SK-N-SH (cell line): ENCODE measurements around the gene SLC66A1. TPM values are rescaled to one million over a fixed set of nuclear protein-coding genes. Genes with fewer than 3 reads are reported as not detected.

Source experiments
- CTCF ChIA-PET: fragments of 300-600, 350-600 bp; formaldehyde crosslinking; extraction: SDS; loops from one replicate; lab custom pipeline; 2021; lab: Yijun Ruan, JAX
- POLR2A ChIA-PET: fragments of 350-600 bp; sonication (Branson Sonifier 250); formaldehyde crosslinking; extraction: SDS; loops from one replicate; lab custom pipeline; 2020; ENCODE audit warnings: antibody characterized with exemption, inconsistent platforms; lab: Yijun Ruan, JAX
- DNase-seq: peaks from one replicate; pipeline ENCODE4 v3.0.0; 2012
- H2AFZ ChIP-seq: fragments of 200-600 bp; sonication (generic); 2 replicates; pipeline ENCODE4 v1.8.1; 2016; ENCODE audit warnings: antibody characterized with exemption, mild to moderate bottlenecking, low read depth
- H3F3A ChIP-seq: fragments of 200-600 bp; sonication (generic); replicated peaks from 2 replicates; pipeline ENCODE3; 2016; ENCODE audit warnings: antibody characterized with exemption, mild to moderate bottlenecking; ENCODE audit not compliant: insufficient read depth
- H3K27ac ChIP-seq, 2 experiments: fragments of 200-500 bp in 1 of 2; fragments of 200-600 bp in 1 of 2; sonication (Bioruptor generic) in 1 of 2; sonication (generic), shearing (Covaris generic) in 1 of 2; 2 replicates each; pipeline versions ENCODE4 v1.5.1 to v1.6.1; 2014 to 2016; ENCODE audit warnings: low read depth in 2 of 2, inconsistent platforms in 1 of 2, low read length in 1 of 2, mild to moderate bottlenecking in 1 of 2, mixed read lengths in 1 of 2
- H3K27me3 ChIP-seq: fragments of 200-600 bp; sonication (generic), shearing (Covaris generic); 2 replicates; pipeline ENCODE4 v1.6.1; 2016; ENCODE audit warnings: mixed run types; ENCODE audit not compliant: insufficient read depth
- H3K36me3 ChIP-seq, 2 experiments: fragments of 200-500 bp in 1 of 2; fragments of 200-600 bp in 1 of 2; sonication (Bioruptor generic) in 1 of 2; sonication (generic) in 1 of 2; replicated peaks in 1 of 2; 2 replicates each; pipeline versions ENCODE3 to v1.5.1; 2014 to 2016; ENCODE audit warnings: low read length in 1 of 2, mild to moderate bottlenecking in 1 of 2; ENCODE audit not compliant: insufficient read depth in 2 of 2, control insufficient read depth in 1 of 2
- H3K4me1 ChIP-seq, 2 experiments: fragments of 200-500 bp in 1 of 2; fragments of 200-600 bp in 1 of 2; sonication (Bioruptor generic) in 1 of 2; sonication (generic), shearing (Covaris generic) in 1 of 2; 2 replicates each; pipeline versions ENCODE4 v1.5.1 to v1.6.1; 2014 to 2016; ENCODE audit warnings: low read depth in 1 of 2, low read length in 1 of 2, mixed run types in 1 of 2; ENCODE audit not compliant: insufficient read depth in 2 of 2, control insufficient read depth in 1 of 2
- H3K4me2 ChIP-seq: fragments of 200-600 bp; sonication (generic), shearing (Covaris generic); 2 replicates; pipeline ENCODE4 v1.6.1; 2017; ENCODE audit warnings: mixed run types
- H3K4me3 ChIP-seq, 2 experiments: fragments of 200-500 bp in 1 of 2; fragments of 200-600 bp in 1 of 2; sonication (Bioruptor generic) in 1 of 2; sonication (generic), shearing (Covaris generic) in 1 of 2; 2 replicates each; pipeline versions ENCODE4 v1.5.1 to v1.8.1; 2014 to 2016; ENCODE audit warnings: low read depth in 2 of 2, inconsistent platforms in 1 of 2, low read length in 1 of 2, mild to moderate bottlenecking in 1 of 2, mixed read lengths in 1 of 2, moderate library complexity in 1 of 2
- H3K79me2 ChIP-seq: fragments of 200-600 bp; sonication (generic); 2 replicates; pipeline ENCODE4 v1.8.1; 2017; ENCODE audit warnings: mild to moderate bottlenecking; ENCODE audit not compliant: insufficient read depth
- H3K9ac ChIP-seq: fragments of 200-600 bp; sonication (generic); 2 replicates; pipeline ENCODE4 v1.6.1; 2017; ENCODE audit warnings: mixed run types
- H3K9me2 ChIP-seq: fragments of 200-600 bp; sonication (generic); 2 replicates; pipeline ENCODE4 v1.6.1; 2017; ENCODE audit warnings: mixed run types
- H3K9me3 ChIP-seq: fragments of 200-600 bp; sonication (generic); 2 replicates; pipeline ENCODE4 v1.6.1; 2017; ENCODE audit warnings: mixed run types, mild to moderate bottlenecking, moderate library complexity
- H4K20me1 ChIP-seq: fragments of 200-600 bp; sonication (generic); 2 replicates; pipeline ENCODE4 v1.6.1; 2017; ENCODE audit warnings: mild to moderate bottlenecking, mixed run types; ENCODE audit not compliant: insufficient read depth
- CHD2 ChIP-seq: fragments of 150-350 bp; IDR thresholded peaks from 2 replicates; pipeline ENCODE4 v1.6.1; 2018; ENCODE audit warnings: low read length; ENCODE audit not compliant: partially characterized antibody
- EP300 ChIP-seq, 2 experiments: IDR thresholded peaks; 2 replicates each; pipeline versions ENCODE4 v1.4.0 to v1.6.1; 2012; ENCODE audit warnings: borderline replicate concordance in 1 of 2, low read depth in 1 of 2, low read length in 1 of 2
- EZH2phosphoT487 ChIP-seq: fragments of 200-600 bp; sonication (generic); IDR thresholded peaks from 2 replicates; pipeline ENCODE4 v1.6.1; 2017; ENCODE audit warnings: low read depth, mixed run types, mild to moderate bottlenecking, antibody characterized with exemption, moderate library complexity, borderline replicate concordance
- FOXJ3 ChIP-seq: sonication (generic); formaldehyde crosslinking; IDR thresholded peaks from 2 replicates; pipeline ENCODE4 v1.5.1; 2020; ENCODE audit warnings: mild to moderate bottlenecking, missing genetic modification reagents
- FOXM1 ChIP-seq: IDR thresholded peaks from 2 replicates; pipeline ENCODE4 v1.4.0; 2012; ENCODE audit warnings: low read depth, mild to moderate bottlenecking
- GATA2 ChIP-seq: sonication (generic); formaldehyde crosslinking; IDR thresholded peaks from 2 replicates; pipeline ENCODE4 v1.5.0; 2020; ENCODE audit warnings: mild to moderate bottlenecking, missing genetic modification reagents
- JUND ChIP-seq: IDR thresholded peaks from 2 replicates; pipeline ENCODE4 v1.4.0; 2012
- MEF2A ChIP-seq: IDR thresholded peaks from 2 replicates; pipeline ENCODE4 v1.4.0; 2012; ENCODE audit warnings: low read depth, borderline replicate concordance
- NFIC ChIP-seq: IDR thresholded peaks from 2 replicates; pipeline ENCODE4 v1.4.0; 2012; ENCODE audit warnings: borderline replicate concordance
- RCOR1 ChIP-seq: fragments of 150-350 bp; IDR thresholded peaks from 2 replicates; pipeline ENCODE4 v1.6.1; 2017; ENCODE audit warnings: antibody characterized with exemption, low read length
- RXRA ChIP-seq: IDR thresholded peaks from 2 replicates; pipeline ENCODE4 v1.4.0; 2012; ENCODE audit warnings: low read depth, mild to moderate bottlenecking, borderline replicate concordance
- SMC3 ChIP-seq: IDR thresholded peaks from 2 replicates; pipeline ENCODE4 v1.6.1; 2012; ENCODE audit warnings: low read depth, low read length, improper control_type of control experiment
- TCF12 ChIP-seq: IDR thresholded peaks from 2 replicates; pipeline ENCODE4 v1.4.0; 2012
- TEAD4 ChIP-seq: IDR thresholded peaks from 2 replicates; pipeline ENCODE4 v1.4.0; 2012; ENCODE audit warnings: mild to moderate bottlenecking, borderline replicate concordance; ENCODE audit not compliant: insufficient read depth
- WGBS: methylation state at CpG from one replicate; pipeline ENCODE4 v1.1.6; 2017; ENCODE audit warnings: low lambda C conversion rate; 5-methylcytosine and 5-hydroxymethylcytosine counted together
- polyA plus RNA-seq, 3 experiments: library from polyadenylated mRNA; depleted of rRNA; stranded (reverse); fragments of >200 nt; gene quantifications; 2 replicates each; pipeline ENCODE4 v1.2.3, GENCODE V29; 2012
- TF ChIP-seq, protein P1 (sequence below): fragments of 150-350 bp; IDR thresholded peaks from 2 replicates; pipeline ENCODE4 v1.6.1; 2017; ENCODE audit warnings: antibody characterized with exemption, low read length, low read depth, borderline replicate concordance
- TF ChIP-seq, protein P2 (sequence below): IDR thresholded peaks from 2 replicates; pipeline ENCODE4 v1.4.0; 2012; ENCODE audit warnings: low read depth
- TF ChIP-seq, protein P3 (sequence below): IDR thresholded peaks from 2 replicates; pipeline ENCODE4 v1.4.0; 2012; ENCODE audit warnings: low read depth, borderline replicate concordance
- TF ChIP-seq, protein P4 (sequence below): IDR thresholded peaks from 2 replicates; pipeline ENCODE4 v1.4.0; 2012; ENCODE audit warnings: low read depth, borderline replicate concordance
- TF ChIP-seq, protein P5 (sequence below): fragments of 200-600 bp; sonication (generic); IDR thresholded peaks from 2 replicates; pipeline ENCODE4 v1.6.1; 2017; ENCODE audit warnings: antibody characterized with exemption, mild to moderate bottlenecking, moderate library complexity

Gene SLC66A1
- polyA plus RNA-seq, 1 of the 3 experiments (the other 2 are of a cell fraction), result 16.9 TPM

DNA sequence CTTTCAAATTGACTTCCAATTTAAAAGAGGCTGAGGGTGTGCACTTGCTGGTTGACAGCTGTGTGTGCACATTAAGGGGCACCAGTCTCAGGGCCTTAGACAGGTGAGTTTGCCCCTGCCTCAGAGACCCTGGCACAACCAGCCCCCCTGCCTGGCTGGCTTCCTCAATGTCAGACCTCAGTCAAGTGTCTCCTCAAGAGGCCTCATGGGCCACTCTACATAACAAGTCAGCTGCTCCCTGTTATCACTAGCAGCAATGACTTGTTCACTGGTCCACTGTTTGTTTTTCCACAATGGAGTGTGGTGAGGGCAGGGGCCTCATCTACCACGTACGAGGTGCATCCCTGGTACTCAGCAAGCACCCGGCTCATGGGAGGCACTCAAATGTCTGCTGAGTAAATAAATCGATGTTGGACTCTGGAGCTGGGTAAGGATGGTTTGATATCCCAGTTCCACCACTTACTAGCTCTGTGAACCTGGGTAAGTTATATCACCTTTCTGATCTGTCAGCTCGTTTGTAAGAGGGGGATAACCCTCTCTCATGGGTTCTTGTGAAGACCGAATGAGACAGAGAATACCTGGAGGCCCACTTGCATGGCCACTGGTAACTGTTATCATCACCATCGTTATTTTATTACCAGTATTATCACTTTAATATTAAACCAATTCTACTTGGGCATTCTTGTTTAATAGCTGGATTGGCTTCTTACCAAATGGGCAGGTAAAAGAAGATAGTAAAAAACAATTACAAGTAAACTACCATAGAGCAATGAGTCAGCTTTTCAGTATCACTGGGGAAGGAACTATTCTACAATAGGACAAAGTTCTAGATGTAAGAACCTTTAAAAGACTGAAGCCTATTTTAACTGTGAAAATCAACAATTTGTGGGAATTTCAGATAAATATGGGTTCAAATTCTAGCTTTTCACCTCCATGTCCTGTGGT is 64.6 kb downstream of the SLC66A1 start:
- peaks cover 27% of the 10 kb centered on the region; the same call in 1 of the 2 replicates for H3K79me2 ChIP-seq
- no peaks in the 10 kb centered on the region for H3K9me3 ChIP-seq
- H3K27me3 ChIP-seq, result no peaks in the 10 kb centered on the region
- H3K4me3 ChIP-seq, result no peak overlapping the region; a peak in 1 of 4 replicates
- no peaks in the 10 kb centered on the region for H3K9me2 ChIP-seq
- ChIA-PET POLR2A (interaction anchor here (0.9 kb wide), 1 partner anchor 37 kb away, joined by 3 read pairs; no protein-coding TSS in a partner anchor), CTCF (interaction anchor here (1.0 to 11.6 kb wide), 6 partner anchors 10 to 278 kb away, joined by 3 to 93 read pairs (median 6); no protein-coding TSS in a partner anchor)
- peaks cover 33 to 59% of the 10 kb centered on the region in 2 experiments for H3K36me3 ChIP-seq
- WGBS, result 94% methylated on average over 7 of the region's 7 CpGs
- H3K4me2 ChIP-seq, result no peak overlapping the region
- H4K20me1 ChIP-seq, result peaks cover 25% of the 10 kb centered on the region; the same call in 1 of the 2 replicates
- no peak overlapping the region for H3K9ac ChIP-seq
- H3K4me1 ChIP-seq, result peaks cover 0 to 41% of the 10 kb centered on the region in 2 experiments; a peak in 2 of 4 replicates
- TF ChIP-seq, protein P1, sequence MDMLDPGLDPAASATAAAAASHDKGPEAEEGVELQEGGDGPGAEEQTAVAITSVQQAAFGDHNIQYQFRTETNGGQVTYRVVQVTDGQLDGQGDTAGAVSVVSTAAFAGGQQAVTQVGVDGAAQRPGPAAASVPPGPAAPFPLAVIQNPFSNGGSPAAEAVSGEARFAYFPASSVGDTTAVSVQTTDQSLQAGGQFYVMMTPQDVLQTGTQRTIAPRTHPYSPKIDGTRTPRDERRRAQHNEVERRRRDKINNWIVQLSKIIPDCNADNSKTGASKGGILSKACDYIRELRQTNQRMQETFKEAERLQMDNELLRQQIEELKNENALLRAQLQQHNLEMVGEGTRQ, result no peak
- TF ChIP-seq RCOR1, result no peak
- no peak for TF ChIP-seq EZH2phosphoT487
- TF ChIP-seq EP300 (IDR thresholded peaks at IDR 0.05; ENCODE audit: borderline replicate concordance in 1 of 2, low read depth in 1 of 2, low read length in 1 of 2), result no peak
- no peak for TF ChIP-seq RXRA
- TF ChIP-seq MEF2A, result no peak
- no peak for TF ChIP-seq GATA2 (CRISPR knock-in tag)
- no peak for TF ChIP-seq FOXJ3 (CRISPR knock-in tag)
- no peak for TF ChIP-seq CHD2
- no peak for TF ChIP-seq TCF12
- no peak for TF ChIP-seq TEAD4
- TF ChIP-seq SMC3, result no peak
- TF ChIP-seq, protein P2, sequence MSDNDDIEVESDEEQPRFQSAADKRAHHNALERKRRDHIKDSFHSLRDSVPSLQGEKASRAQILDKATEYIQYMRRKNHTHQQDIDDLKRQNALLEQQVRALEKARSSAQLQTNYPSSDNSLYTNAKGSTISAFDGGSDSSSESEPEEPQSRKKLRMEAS, result no peak
- TF ChIP-seq, protein P3, sequence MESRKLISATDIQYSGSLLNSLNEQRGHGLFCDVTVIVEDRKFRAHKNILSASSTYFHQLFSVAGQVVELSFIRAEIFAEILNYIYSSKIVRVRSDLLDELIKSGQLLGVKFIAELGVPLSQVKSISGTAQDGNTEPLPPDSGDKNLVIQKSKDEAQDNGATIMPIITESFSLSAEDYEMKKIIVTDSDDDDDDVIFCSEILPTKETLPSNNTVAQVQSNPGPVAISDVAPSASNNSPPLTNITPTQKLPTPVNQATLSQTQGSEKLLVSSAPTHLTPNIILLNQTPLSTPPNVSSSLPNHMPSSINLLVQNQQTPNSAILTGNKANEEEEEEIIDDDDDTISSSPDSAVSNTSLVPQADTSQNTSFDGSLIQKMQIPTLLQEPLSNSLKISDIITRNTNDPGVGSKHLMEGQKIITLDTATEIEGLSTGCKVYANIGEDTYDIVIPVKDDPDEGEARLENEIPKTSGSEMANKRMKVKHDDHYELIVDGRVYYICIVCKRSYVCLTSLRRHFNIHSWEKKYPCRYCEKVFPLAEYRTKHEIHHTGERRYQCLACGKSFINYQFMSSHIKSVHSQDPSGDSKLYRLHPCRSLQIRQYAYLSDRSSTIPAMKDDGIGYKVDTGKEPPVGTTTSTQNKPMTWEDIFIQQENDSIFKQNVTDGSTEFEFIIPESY, result no peak
- TF ChIP-seq, protein P4, sequence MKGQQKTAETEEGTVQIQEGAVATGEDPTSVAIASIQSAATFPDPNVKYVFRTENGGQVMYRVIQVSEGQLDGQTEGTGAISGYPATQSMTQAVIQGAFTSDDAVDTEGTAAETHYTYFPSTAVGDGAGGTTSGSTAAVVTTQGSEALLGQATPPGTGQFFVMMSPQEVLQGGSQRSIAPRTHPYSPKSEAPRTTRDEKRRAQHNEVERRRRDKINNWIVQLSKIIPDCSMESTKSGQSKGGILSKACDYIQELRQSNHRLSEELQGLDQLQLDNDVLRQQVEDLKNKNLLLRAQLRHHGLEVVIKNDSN, result no peak
- TF ChIP-seq, protein P5, sequence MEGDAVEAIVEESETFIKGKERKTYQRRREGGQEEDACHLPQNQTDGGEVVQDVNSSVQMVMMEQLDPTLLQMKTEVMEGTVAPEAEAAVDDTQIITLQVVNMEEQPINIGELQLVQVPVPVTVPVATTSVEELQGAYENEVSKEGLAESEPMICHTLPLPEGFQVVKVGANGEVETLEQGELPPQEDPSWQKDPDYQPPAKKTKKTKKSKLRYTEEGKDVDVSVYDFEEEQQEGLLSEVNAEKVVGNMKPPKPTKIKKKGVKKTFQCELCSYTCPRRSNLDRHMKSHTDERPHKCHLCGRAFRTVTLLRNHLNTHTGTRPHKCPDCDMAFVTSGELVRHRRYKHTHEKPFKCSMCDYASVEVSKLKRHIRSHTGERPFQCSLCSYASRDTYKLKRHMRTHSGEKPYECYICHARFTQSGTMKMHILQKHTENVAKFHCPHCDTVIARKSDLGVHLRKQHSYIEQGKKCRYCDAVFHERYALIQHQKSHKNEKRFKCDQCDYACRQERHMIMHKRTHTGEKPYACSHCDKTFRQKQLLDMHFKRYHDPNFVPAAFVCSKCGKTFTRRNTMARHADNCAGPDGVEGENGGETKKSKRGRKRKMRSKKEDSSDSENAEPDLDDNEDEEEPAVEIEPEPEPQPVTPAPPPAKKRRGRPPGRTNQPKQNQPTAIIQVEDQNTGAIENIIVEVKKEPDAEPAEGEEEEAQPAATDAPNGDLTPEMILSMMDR, result no peak
- TF ChIP-seq JUND, result no peak
- no peak for TF ChIP-seq NFIC
- TF ChIP-seq FOXM1, result no peak
- TF ChIP-seq, all 33 proteins: peak for 0
- DNase-seq, result no peak
- no peaks in the 10 kb centered on the region for H3F3A ChIP-seq
- H2AFZ ChIP-seq, result no peak overlapping the region
- no peak overlapping the region for H3K27ac ChIP-seq
